ENCODE measurements around the gene DUSP22.

The DUSP22 gene

DNA sequence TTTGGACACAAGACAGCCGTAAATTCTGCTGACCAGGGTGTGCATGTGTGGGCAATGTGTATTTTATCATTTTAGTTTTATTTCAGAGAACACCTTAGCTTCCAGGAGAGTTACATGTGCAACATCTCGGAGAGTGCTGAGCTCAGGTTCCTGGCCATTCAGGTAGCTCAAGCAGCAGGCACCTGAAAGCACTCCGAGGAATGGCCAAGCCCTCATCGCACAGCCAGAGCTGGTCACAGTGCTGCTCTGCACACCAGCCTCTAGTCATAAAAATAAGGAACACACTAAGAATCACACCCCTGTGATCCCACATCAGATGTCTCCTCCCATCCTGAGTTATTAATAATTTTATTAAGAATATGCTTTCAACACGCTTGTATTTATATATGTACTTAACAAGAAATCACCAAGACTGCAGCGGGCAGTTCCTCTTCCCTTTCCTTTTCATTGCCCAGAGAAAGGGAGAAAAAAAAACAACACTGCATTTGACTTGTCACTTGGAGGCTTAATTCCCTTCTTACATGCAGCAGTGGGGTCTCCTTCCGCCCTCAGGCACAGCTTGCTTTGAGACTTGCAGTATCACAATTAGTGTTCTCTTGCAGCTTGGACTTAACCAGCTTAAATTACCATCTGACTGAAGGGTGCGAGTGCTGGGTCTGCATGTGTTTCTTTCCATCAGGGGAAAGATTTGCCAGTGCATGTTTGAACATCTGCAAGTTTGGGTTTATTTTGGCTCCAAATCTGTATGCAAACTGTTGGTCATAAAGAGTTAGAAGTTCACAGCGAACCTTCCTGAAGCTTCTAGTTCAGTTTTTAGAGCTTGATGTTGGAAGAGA, 63.3 kb downstream of the DUSP22 start:
- Histone ChIP-seq H3K4me1 (ENCODE audit: control insufficient read depth, insufficient read depth, low read length, unreplicated experiment) (no peaks in the 10 kb centered on the region), H3K4me3 (ENCODE audit: low read depth, low read length) (no peak overlapping the region), H2AFZ (ENCODE audit: low read length, unreplicated experiment) (no peak overlapping the region), H3K27me3 (ENCODE audit: insufficient read depth, low read length) (no peaks in the 10 kb centered on the region), H3K79me2 (ENCODE audit: control insufficient read depth, insufficient read depth, low read length, unreplicated experiment) (no peaks in the 10 kb centered on the region), H3K36me3 (ENCODE audit: insufficient read depth, low read length) (no peaks in the 10 kb centered on the region), H3K27ac (ENCODE audit: low read depth, low read length) (no peak overlapping the region)

DNA sequence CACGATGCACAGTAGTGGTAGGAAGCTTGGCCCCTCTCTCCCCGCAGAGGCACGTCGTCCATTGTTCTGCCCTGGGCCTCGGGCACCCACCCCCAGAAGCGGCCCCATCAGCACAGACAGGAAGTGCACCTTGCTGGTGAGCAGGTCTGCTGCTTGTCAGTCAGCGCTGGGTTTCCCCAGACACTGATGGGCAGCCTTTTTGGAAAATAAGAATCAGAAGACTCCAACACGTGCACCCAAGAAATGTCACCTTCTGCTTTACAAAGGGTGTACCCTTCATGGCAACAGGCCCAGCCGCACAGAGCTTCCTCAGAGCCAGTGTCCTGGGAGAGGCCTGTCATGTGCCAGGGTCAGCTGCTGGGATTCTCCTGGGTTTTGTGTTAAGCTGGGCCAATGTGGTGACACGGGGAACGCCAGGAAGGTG, 64.6 kb downstream of the DUSP22 start:
- Histone ChIP-seq H3K36me3 (ENCODE audit: insufficient read depth, low read length) (no peaks in the 10 kb centered on the region), H3K4me1 (ENCODE audit: control insufficient read depth, insufficient read depth, low read length, unreplicated experiment) (no peaks in the 10 kb centered on the region), H2AFZ (ENCODE audit: low read length, unreplicated experiment) (no peak overlapping the region), H3K79me2 (ENCODE audit: control insufficient read depth, insufficient read depth, low read length, unreplicated experiment) (no peaks in the 10 kb centered on the region), H3K27me3 (ENCODE audit: insufficient read depth, low read length) (no peaks in the 10 kb centered on the region), H3K27ac (ENCODE audit: low read depth, low read length) (no peak overlapping the region), H3K4me3 (ENCODE audit: low read depth, low read length) (no peak overlapping the region)

GRCh38 chr6:357261-357790, 65.0 kb downstream of the DUSP22 start:
- no peaks in the 10 kb centered on the region for H3K27me3 ChIP-seq (ENCODE audit: insufficient read depth, low read length)
- no peaks in the 10 kb centered on the region for H3K4me1 ChIP-seq (ENCODE audit: control insufficient read depth, insufficient read depth, low read length, unreplicated experiment)
- no peaks in the 10 kb centered on the region for H3K36me3 ChIP-seq (ENCODE audit: insufficient read depth, low read length)
- no peak overlapping the region for H3K27ac ChIP-seq (ENCODE audit: low read depth, low read length)
- H2AFZ ChIP-seq (ENCODE audit: low read length, unreplicated experiment), result no peak overlapping the region
- H3K4me3 ChIP-seq (ENCODE audit: low read depth, low read length), result no peak overlapping the region
- H3K79me2 ChIP-seq (ENCODE audit: control insufficient read depth, insufficient read depth, low read length, unreplicated experiment), result no peaks in the 10 kb centered on the region

DNA sequence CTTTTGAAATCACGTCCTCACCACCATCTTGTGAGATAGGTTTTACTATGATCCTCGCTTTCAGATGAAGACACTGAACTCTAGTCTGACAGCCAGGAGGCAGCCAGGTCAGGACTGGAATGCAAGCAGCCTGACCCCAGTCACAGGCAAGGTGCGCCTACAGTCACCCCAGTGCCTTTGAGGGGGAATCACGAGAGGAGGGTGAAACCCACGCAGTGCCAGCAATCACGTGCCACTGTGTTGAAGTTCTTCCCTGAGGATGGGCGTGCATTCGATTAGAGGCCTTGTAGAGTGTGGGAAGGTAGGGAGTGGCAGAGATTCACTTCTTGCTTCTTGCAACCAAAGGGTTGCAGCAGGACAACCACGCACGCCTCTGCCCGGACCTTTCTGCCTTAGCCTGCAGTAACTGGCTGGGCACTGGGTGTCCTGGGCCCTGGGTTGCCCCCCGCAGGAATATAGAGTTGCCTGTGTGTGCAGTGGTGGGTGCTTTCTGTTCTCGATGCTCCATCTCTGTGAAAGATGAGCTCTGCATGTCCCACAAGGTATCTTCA, 65.6 kb downstream of the DUSP22 start:
- Histone ChIP-seq H3K27ac (ENCODE audit: low read depth, low read length) (no peak overlapping the region), H3K36me3 (ENCODE audit: insufficient read depth, low read length) (no peaks in the 10 kb centered on the region), H3K4me1 (ENCODE audit: control insufficient read depth, insufficient read depth, low read length, unreplicated experiment) (no peaks in the 10 kb centered on the region), H3K27me3 (ENCODE audit: insufficient read depth, low read length) (peaks cover 5% of the 10 kb centered on the region; the same call in 1 of the 2 replicates), H3K4me3 (ENCODE audit: low read depth, low read length) (no peak overlapping the region), H2AFZ (ENCODE audit: low read length, unreplicated experiment) (no peak overlapping the region), H3K79me2 (ENCODE audit: control insufficient read depth, insufficient read depth, low read length, unreplicated experiment) (no peaks in the 10 kb centered on the region)

- Histone ChIP-seq H3K27ac (ENCODE audit: low read depth, low read length) (no peak overlapping the region), H3K4me3 (ENCODE audit: low read depth, low read length) (no peak overlapping the region), H3K27me3 (ENCODE audit: insufficient read depth, low read length) (peaks cover 8% of the 10 kb centered on the region; the same call in 1 of the 2 replicates), H3K36me3 (ENCODE audit: insufficient read depth, low read length) (no peaks in the 10 kb centered on the region), H3K79me2 (ENCODE audit: control insufficient read depth, insufficient read depth, low read length, unreplicated experiment) (no peaks in the 10 kb centered on the region), H3K4me1 (ENCODE audit: control insufficient read depth, insufficient read depth, low read length, unreplicated experiment) (no peaks in the 10 kb centered on the region), H2AFZ (ENCODE audit: low read length, unreplicated experiment) (no peak overlapping the region)
These were observed 66.1 kb downstream of the DUSP22 start for GRCh38 chr6:358432-358831.

DNA sequence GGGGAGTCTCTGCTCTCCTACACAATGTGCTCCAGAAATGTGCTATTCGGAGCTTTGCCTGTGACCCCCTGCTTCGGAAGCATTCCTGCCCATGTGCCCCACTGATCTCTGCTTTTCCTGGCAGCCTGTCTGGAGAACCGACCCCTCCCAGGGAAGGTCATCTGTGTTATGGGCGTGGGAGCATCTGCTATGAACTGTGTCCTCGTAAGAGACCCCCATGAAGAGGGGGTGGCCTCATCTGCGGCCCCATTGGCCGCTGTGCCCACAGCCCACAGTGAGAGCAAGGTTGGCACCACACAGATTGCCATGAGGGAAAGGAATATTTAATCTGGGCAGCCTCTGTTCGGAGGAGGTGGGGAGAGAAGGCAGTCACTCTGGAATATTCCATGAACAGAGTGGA, 66.6 kb downstream of the DUSP22 start:
- no peaks in the 10 kb centered on the region for H3K36me3 ChIP-seq (ENCODE audit: insufficient read depth, low read length)
- H3K4me3 ChIP-seq (ENCODE audit: low read depth, low read length), result no peak overlapping the region
- H3K27me3 ChIP-seq (ENCODE audit: insufficient read depth, low read length), result peaks cover 11% of the 10 kb centered on the region; the same call in 1 of the 2 replicates
- no peak overlapping the region for H3K27ac ChIP-seq (ENCODE audit: low read depth, low read length)
- no peak overlapping the region for H2AFZ ChIP-seq (ENCODE audit: low read length, unreplicated experiment)
- no peaks in the 10 kb centered on the region for H3K4me1 ChIP-seq (ENCODE audit: control insufficient read depth, insufficient read depth, low read length, unreplicated experiment)
- H3K79me2 ChIP-seq (ENCODE audit: control insufficient read depth, insufficient read depth, low read length, unreplicated experiment), result no peaks in the 10 kb centered on the region

DNA sequence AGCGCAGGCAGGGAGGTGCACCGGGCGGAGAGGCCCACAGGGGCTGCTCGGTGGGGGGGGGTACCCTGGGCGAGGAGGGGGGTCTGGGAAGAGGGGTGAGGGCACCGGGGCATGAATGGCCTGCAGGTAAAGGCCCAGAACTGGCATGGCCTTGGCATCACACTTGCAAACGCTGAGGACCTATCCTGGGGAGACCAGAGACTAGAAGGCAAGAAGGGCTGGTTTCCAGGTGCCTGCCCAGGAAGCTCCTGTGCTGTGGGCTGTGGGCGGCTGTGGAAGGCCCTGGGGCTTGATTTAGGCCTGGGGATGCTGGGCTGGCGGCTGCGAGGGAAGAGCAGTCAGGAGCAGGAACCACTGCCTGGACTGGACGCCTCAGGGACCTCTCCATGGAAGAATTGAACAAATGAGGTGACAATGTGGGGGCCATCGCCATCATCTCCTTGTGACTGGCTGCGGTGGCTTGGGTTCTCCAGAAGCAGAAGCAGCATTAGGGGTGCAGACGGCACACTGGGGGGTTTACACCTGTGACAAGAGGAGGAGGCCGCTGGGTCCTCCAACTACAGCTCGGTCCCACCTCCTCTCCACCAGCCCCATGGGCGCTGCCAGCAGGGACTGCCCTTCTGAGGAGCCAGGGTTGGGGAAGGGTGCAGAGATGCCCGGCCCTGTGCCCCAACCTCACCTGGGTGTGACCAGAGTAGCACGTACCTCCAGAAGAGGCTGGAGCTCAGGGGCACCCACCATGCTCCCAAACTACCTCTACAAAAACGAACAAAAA, 67.2 kb downstream of the DUSP22 start:
- Histone ChIP-seq H3K36me3 (ENCODE audit: insufficient read depth, low read length) (no peaks in the 10 kb centered on the region), H3K27me3 (ENCODE audit: insufficient read depth, low read length) (peaks cover 17% of the 10 kb centered on the region; the same call in 1 of the 2 replicates), H3K27ac (ENCODE audit: low read depth, low read length) (no peak overlapping the region), H2AFZ (ENCODE audit: low read length, unreplicated experiment) (no peak overlapping the region), H3K4me3 (ENCODE audit: low read depth, low read length) (no peak overlapping the region), H3K4me1 (ENCODE audit: control insufficient read depth, insufficient read depth, low read length, unreplicated experiment) (no peaks in the 10 kb centered on the region), H3K79me2 (ENCODE audit: control insufficient read depth, insufficient read depth, low read length, unreplicated experiment) (no peaks in the 10 kb centered on the region)

GRCh38 chr6:360349-360748, 68.1 kb downstream of the DUSP22 start:
- Histone ChIP-seq H3K79me2 (ENCODE audit: control insufficient read depth, insufficient read depth, low read length, unreplicated experiment) (no peaks in the 10 kb centered on the region), H3K36me3 (ENCODE audit: insufficient read depth, low read length) (no peaks in the 10 kb centered on the region), H2AFZ (ENCODE audit: low read length, unreplicated experiment) (no peak overlapping the region), H3K4me3 (ENCODE audit: low read depth, low read length) (no peak overlapping the region), H3K4me1 (ENCODE audit: control insufficient read depth, insufficient read depth, low read length, unreplicated experiment) (no peaks in the 10 kb centered on the region), H3K27me3 (ENCODE audit: insufficient read depth, low read length) (peaks cover 23% of the 10 kb centered on the region; the same call in 1 of the 2 replicates), H3K27ac (ENCODE audit: low read depth, low read length) (no peak overlapping the region)

DNA sequence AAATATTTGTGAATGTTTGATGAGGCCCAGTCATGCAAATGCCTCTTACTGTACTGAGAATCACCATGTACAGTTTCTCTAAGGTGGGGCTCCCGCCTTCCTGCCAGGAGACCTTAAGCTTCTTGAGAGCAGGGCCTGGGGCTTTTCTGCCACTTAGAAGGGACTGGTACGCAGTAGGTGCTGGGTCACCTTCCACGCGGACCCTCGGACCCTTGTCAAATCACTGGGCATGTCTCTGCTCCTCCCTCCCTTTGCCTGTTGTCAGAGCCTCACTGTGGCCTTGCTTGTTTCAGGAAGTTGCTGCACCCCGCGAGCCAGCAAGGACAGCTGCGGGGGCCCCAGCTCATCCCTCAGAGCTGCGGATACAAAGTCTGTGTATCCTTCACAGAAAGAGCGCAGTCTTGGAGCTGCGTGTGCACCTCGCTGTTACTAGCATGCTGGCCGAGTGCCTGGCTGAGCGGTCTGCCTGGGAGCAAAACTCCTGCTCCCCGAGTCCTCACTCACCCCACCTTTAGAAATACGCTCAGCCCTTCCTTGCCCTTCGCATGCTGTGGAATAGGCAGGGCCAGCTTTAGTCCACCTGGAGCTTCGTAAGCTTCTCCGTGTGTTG, 68.6 kb downstream of the DUSP22 start:
- Histone ChIP-seq H3K4me1 (ENCODE audit: control insufficient read depth, insufficient read depth, low read length, unreplicated experiment) (no peaks in the 10 kb centered on the region), H3K27me3 (ENCODE audit: insufficient read depth, low read length) (peaks cover 28% of the 10 kb centered on the region), H2AFZ (ENCODE audit: low read length, unreplicated experiment) (no peak overlapping the region), H3K36me3 (ENCODE audit: insufficient read depth, low read length) (no peaks in the 10 kb centered on the region), H3K27ac (ENCODE audit: low read depth, low read length) (no peak overlapping the region), H3K4me3 (ENCODE audit: low read depth, low read length) (no peak overlapping the region), H3K79me2 (ENCODE audit: control insufficient read depth, insufficient read depth, low read length, unreplicated experiment) (no peaks in the 10 kb centered on the region)

- no peak overlapping the region for H3K4me3 ChIP-seq (ENCODE audit: low read depth, low read length)
- H3K36me3 ChIP-seq (ENCODE audit: insufficient read depth, low read length), result no peaks in the 10 kb centered on the region
- H3K27me3 ChIP-seq (ENCODE audit: insufficient read depth, low read length), result peaks cover 35% of the 10 kb centered on the region
- no peaks in the 10 kb centered on the region for H3K4me1 ChIP-seq (ENCODE audit: control insufficient read depth, insufficient read depth, low read length, unreplicated experiment)
- no peaks in the 10 kb centered on the region for H3K79me2 ChIP-seq (ENCODE audit: control insufficient read depth, insufficient read depth, low read length, unreplicated experiment)
- no peak overlapping the region for H3K27ac ChIP-seq (ENCODE audit: low read depth, low read length)
- no peak overlapping the region for H2AFZ ChIP-seq (ENCODE audit: low read length, unreplicated experiment)
These were observed 69.3 kb downstream of the DUSP22 start for GRCh38 chr6:361411-362132.

Data from ACC112 (cell line).